Hepatocyte (in vitro differentiated cells): ENCODE results near the gene RGR. TPM values are rescaled to one million over a fixed set of nuclear protein-coding genes. Genes with fewer than 3 reads are reported as not detected.

Experiments
- DNase-seq: peaks from one replicate; pipeline ENCODE4 v3.0.0-alpha.2; 2016; ENCODE audit warnings: low spot score
- H2AFZ ChIP-seq: fragments of 200-600 bp; sonication (generic); 2 replicates; pipeline ENCODE4 v1.6.0; 2016; ENCODE audit warnings: antibody characterized with exemption, mild to moderate bottlenecking
- H3K27ac ChIP-seq: fragments of 200-600 bp; sonication (generic); 2 replicates; pipeline ENCODE4 v1.5.1; 2016; ENCODE audit warnings: mild to moderate bottlenecking
- H3K27me3 ChIP-seq: fragments of 200-600 bp; sonication (generic); 2 replicates; pipeline ENCODE4 v1.6.1; 2016
- H3K36me3 ChIP-seq: fragments of 200-600 bp; sonication (generic); replicated peaks from 2 replicates; pipeline ENCODE4 v1.5.1; 2016; ENCODE audit warnings: low read depth; ENCODE audit not compliant: insufficient read depth
- H3K4me1 ChIP-seq: fragments of 200-600 bp; sonication (generic); 2 replicates; pipeline ENCODE4 v1.5.1; 2016; ENCODE audit warnings: mild to moderate bottlenecking, moderate library complexity; ENCODE audit not compliant: insufficient read depth
- H3K4me2 ChIP-seq: fragments of 200-600 bp; sonication (generic); 2 replicates; pipeline ENCODE4 v1.6.0; 2016
- H3K4me3 ChIP-seq: fragments of 200-600 bp; sonication (generic); 2 replicates; pipeline ENCODE4 v1.5.1; 2016; ENCODE audit warnings: mild to moderate bottlenecking
- H3K79me2 ChIP-seq: fragments of 200-600 bp; sonication (generic); 2 replicates; pipeline ENCODE4 v1.6.0; 2017; ENCODE audit warnings: mild to moderate bottlenecking
- H3K9me2 ChIP-seq: fragments of 200-600 bp; sonication (generic); replicated peaks from 2 replicates; pipeline ENCODE4 v1.6.0; 2017; ENCODE audit warnings: mild to moderate bottlenecking; ENCODE audit not compliant: insufficient read depth
- H3K9me3 ChIP-seq: fragments of 200-600 bp; sonication (generic); 2 replicates; pipeline ENCODE4 v1.5.1; 2016; ENCODE audit warnings: low read depth, mild to moderate bottlenecking
- H4K20me1 ChIP-seq: fragments of 200-600 bp; sonication (generic); 2 replicates; pipeline ENCODE4 v1.6.0; 2016; ENCODE audit warnings: mild to moderate bottlenecking; ENCODE audit not compliant: insufficient read depth, poor library complexity, severe bottlenecking
- CTCF ChIP-seq: fragments of 200-600 bp; sonication (generic); IDR thresholded peaks from 2 replicates; pipeline ENCODE4 v1.5.1; 2016; ENCODE audit warnings: antibody characterized with exemption, mild to moderate bottlenecking; ENCODE audit not compliant: poor library complexity
- EZH2 ChIP-seq: fragments of 200-600 bp; sonication (generic); IDR thresholded peaks from 2 replicates; pipeline ENCODE4 v1.6.1; 2016; ENCODE audit warnings: antibody characterized with exemption, mild to moderate bottlenecking, borderline replicate concordance
- EZH2phosphoT487 ChIP-seq: fragments of 200-600 bp; sonication (generic); IDR thresholded peaks from one replicate; pipeline ENCODE4 v1.6.1; 2018; ENCODE audit warnings: antibody characterized with exemption, mild to moderate bottlenecking, low read depth, moderate library complexity; ENCODE audit not compliant: unreplicated experiment, severe bottlenecking
- WGBS: methylation state at CpG from one replicate; pipeline ENCODE4 v1.1.6; 2016; ENCODE audit warnings: low lambda C conversion rate; ENCODE audit errors: missing lambda C conversion rate; 5-methylcytosine and 5-hydroxymethylcytosine counted together
- polyA plus RNA-seq: library from polyadenylated mRNA; unstranded; fragments of >200 nt; fragmentation: Nextera tagmentation; extraction: Ambion mirVana; gene quantifications from 2 replicates; pipeline ENCODE4 v1.2.1, GENCODE V29; 2016
- total RNA-seq: library from RNA; depleted of rRNA; stranded (reverse); fragments of >200 nt; gene quantifications from 2 replicates; pipeline ENCODE4 v1.2.3, GENCODE V29; 2014

Gene RGR
- total and polyA plus RNA-seq, 2 experiments from 2014 or later = not detected

- Histone ChIP-seq H3K36me3 (no peaks in the 10 kb centered on the region), H4K20me1 (no peaks in the 10 kb centered on the region), H3K27ac (no peak within 1 kb of the TSS), H3K4me3 (no peak within 1 kb of the TSS), H3K9me2 (no peaks in the 10 kb centered on the region), H2AFZ (no peak within 1 kb of the TSS), H3K27me3 (peaks cover 8% of the 10 kb centered on the region), H3K9me3 (no peaks in the 10 kb centered on the region), H3K4me2 (no peak within 1 kb of the TSS), H3K4me1 (no peaks in the 10 kb centered on the region), H3K79me2 (no peaks in the 10 kb centered on the region)
- 62% methylated on average over 6 of the region's 6 CpGs for WGBS
- DNase-seq = no peak
- TF ChIP-seq EZH2phosphoT487 (no peak), EZH2 (no peak), CTCF (no peak)
Observed at GRCh38 chr10:84225427-84226173, 19.3 kb upstream of the RGR start, which contains the start of gene LRIT2. TSS of gene LRIT2 (minus strand) at chr10:84225544. CDS start at chr10:84225520, 24 bp downstream.

DNA sequence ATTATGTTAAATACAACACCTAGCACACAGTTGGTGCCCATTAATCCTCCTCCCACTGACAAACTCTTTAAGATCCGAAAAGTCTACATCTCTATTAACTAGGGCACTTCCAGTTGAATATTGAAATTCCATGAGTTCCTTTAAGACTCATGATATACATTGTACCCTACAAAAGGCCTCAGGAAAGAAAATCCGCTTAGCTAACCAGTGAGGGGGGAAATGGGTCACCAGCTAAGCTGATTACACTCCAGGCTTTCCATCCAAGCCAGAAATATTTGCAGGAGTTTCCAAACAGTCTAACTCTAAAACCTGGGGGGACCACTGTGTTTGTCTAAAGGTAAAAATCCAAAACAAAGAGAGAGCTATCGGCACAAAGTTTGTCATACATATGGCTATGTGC is 18.2 kb upstream of the RGR start:
- TF ChIP-seq EZH2 (no peak), CTCF (no peak)
- no peaks in the 10 kb centered on the region for H3K79me2 ChIP-seq

DNA sequence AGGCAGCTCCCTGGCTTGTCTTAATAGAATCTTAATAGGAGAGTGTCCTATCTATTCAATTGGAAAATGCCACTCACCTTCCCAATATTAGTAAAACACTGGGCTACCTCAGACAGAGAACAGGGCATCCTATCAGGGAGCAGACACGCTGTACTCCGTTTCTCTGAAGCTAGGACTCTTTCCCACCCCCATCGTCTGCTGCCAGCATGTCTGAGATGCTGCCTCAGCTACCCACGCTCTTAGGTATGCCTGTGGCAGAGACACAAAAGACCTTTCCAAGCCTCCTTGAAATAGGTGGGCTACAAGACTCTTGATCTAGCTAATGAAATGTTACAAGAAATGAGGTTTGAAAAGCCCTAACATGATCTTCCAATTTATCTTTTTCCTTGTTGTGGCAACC is 17.0 kb upstream of the RGR start:
- no peak overlapping the region for H3K27ac ChIP-seq
- H3K36me3 ChIP-seq = no peaks in the 10 kb centered on the region
- no peaks in the 10 kb centered on the region for H3K4me1 ChIP-seq
- no peaks in the 10 kb centered on the region for H3K27me3 ChIP-seq
- DNase-seq = no peak
- 77% methylated on average over 4 of the region's 4 CpGs for WGBS
- H3K79me2 ChIP-seq = no peaks in the 10 kb centered on the region
- H3K4me2 ChIP-seq = no peak overlapping the region
- H3K9me3 ChIP-seq = no peaks in the 10 kb centered on the region
- H3K9me2 ChIP-seq = no peaks in the 10 kb centered on the region
- H4K20me1 ChIP-seq = no peaks in the 10 kb centered on the region
- no peak overlapping the region for H3K4me3 ChIP-seq
- H2AFZ ChIP-seq = no peak overlapping the region
- no peak for TF ChIP-seq EZH2phosphoT487
- no peak for TF ChIP-seq EZH2

More for the DNA sequence above, 18.2 kb upstream of the RGR start:
- Histone ChIP-seq H3K9me3 (no peaks in the 10 kb centered on the region), H3K9me2 (no peaks in the 10 kb centered on the region), H3K4me2 (no peak overlapping the region), H3K4me1 (no peaks in the 10 kb centered on the region), H3K27ac (no peak overlapping the region), H3K4me3 (no peak overlapping the region), H2AFZ (no peak overlapping the region), H3K36me3 (no peaks in the 10 kb centered on the region), H3K27me3 (no peaks in the 10 kb centered on the region), H4K20me1 (no peaks in the 10 kb centered on the region)
- no peak for DNase-seq
- 75% methylated on average over 3 of the region's 3 CpGs for WGBS

DNA sequence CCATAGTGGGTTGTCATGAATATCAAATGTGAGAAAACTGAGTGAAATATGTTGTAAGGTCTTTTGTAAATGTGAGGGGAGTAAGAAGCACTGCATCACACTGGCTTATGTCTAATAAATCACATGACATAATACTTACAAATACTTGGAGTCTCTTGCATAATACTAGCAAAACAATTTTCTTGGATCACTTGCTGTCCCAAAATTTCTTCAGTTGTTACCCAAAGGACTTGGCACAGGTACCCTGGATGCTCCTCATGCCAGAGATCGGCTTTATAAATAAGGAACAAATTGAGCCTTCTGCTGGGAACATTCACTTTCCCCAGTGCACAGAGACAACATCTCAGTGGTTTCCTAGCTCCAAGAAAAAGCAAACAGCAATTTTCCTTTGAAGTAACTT is 14.5 kb upstream of the RGR start:
- no peaks in the 10 kb centered on the region for H3K9me2 ChIP-seq
- H3K36me3 ChIP-seq = no peaks in the 10 kb centered on the region
- WGBS = 92% methylated on average over 1 of the region's 1 CpG
- no peak overlapping the region for H3K27ac ChIP-seq
- H4K20me1 ChIP-seq = no peaks in the 10 kb centered on the region
- H3K27me3 ChIP-seq = no peaks in the 10 kb centered on the region
- no peaks in the 10 kb centered on the region for H3K9me3 ChIP-seq
- no peaks in the 10 kb centered on the region for H3K4me1 ChIP-seq
- no peaks in the 10 kb centered on the region for H3K79me2 ChIP-seq
- DNase-seq = no peak
- no peak overlapping the region for H3K4me3 ChIP-seq
- no peak overlapping the region for H2AFZ ChIP-seq
- TF ChIP-seq EZH2phosphoT487 (no peak), EZH2 (no peak), CTCF (no peak)
- H3K4me2 ChIP-seq = no peak overlapping the region
